Middle frontal gyrus (tissue), 1 donor: Measurements from ENCODE around the gene PRKG1.
"Not testable (repeated sequence)": the region's sequence is repeated elsewhere in the genome, so short reads cannot be mapped to it uniquely, and the experiment has no call there.

Experiments
- DNase-seq: peaks from one replicate; pipeline ENCODE4 v3.0.0-alpha.2; 2015; ENCODE audit warnings: low spot score; ENCODE audit errors: extremely low spot score

The PRKG1 gene

DNA sequence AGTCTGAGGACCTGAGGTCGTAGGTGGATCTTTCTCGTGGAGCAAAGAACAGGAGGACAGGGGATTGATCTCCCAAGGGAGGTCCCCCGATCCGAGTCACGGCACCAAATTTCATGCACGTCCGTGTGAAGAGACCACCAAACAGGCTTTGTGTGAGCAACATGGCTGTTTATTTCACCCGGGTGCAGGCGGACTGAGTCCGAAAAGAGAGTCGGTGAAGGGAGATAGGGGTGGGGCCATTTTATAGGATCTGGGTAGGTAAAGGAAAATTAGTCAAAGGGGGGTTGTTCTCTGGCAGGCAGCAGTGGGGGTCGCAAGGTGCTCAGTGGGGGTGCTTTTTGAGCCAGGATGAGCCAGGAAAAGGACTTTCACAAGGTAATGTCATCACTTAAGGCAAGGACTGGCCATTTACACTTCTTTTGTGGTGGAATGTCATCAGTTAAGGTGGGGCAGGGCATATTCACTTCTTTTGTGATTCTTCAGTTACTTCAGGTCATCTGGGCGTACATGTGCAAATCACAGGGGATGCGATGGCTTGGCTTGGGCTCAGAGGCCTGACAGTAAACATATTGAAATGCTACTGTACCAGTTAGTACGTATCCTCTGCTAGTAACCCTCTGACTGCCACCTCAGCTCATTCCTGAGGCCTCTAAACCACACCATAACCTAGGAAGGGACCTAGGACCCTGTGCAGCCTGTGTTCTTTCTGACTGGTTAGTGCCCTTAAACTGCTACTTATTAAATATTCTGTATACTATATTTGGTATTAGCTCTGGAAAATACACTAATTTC, 964.9 kb downstream of the PRKG1 start:
- not testable (repeated sequence) for DNase-seq

DNA sequence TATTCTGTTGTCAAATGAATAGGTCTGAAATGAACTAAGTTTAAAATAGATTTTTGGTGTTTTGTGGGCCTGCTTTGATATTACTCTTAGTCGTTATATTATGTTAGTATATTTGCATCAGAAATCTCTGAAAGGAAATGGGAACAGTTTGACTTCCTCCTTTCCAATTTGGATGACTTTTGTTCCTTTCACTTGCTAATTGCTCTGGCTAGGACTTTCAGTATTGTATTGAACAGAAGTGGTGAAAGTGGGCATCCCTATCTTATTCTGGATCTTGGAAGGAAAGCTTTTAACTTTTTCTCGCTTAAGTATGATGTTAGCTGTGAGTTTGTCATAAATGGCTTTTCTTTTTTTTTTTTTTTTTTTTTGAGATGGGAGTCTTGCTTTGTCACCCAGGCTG, 966.2 kb downstream of the PRKG1 start:
- no peak for DNase-seq

DNA sequence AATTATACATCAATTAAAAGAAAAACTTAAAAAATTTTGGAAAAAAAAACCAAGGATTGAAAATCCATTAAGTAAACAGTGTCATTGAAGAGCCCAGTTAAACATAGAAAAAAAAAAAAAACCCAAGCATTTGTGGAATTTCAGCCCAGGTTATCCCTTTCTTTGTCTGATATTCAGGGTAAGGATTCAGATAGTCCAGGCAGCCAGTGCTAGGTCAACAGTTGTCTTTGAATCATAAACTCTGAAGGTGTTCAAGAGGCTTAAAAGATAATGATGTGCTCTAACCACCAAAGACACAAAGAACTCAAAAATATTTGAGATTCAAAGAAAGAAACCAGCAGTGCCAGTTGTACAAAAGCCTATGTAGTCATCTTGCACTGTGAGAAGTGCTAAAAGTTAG, 969.5 kb downstream of the PRKG1 start:
- DNase-seq, result no peak

DNA sequence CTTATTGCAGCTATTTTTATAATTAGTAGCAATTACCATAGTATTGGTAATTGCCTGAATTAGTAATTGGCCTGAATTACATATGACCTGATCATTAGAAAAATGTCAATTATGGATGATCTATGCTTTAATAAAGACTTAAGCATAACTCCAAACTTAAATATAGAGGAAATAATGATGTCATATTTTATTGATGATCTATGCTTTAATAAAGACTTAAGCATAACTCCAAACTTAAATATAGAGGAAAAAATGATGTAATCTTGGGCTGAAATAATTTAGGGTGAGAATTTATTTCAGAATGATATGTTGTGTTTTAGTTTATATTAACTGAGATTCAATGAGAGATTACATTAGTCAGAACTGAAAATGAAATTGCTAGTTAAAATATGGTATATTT, 973.8 kb downstream of the PRKG1 start:
- no peak for DNase-seq

DNA sequence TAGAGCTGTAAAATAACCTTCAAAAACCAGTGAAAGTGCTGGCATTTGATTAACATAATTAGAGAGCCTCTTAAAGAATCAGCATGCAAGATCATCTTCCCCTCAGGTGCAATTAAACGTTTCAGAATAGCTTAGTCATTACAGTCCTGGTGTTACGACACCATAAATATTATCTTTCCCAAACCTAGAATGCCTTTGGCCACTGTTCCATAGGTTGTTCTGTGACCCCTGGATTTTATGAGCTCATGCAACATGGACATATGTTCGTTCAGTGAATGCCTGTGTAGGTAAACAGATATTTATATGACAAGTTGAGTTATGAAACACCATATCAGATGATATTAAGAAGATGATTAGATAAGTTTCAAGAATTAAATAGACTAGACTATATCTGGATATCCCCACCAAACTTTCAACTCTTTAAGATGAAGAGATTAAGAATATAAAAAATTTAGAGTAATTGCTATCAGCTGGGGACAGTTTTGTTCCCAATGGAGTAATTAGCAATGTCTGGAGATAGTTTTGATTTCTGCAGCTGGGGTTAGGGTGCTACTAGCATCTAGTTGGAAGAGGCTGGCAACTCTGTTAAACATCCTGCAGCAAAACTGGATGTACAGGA, 976.3 kb downstream of the PRKG1 start:
- DNase-seq, result no peak

DNA sequence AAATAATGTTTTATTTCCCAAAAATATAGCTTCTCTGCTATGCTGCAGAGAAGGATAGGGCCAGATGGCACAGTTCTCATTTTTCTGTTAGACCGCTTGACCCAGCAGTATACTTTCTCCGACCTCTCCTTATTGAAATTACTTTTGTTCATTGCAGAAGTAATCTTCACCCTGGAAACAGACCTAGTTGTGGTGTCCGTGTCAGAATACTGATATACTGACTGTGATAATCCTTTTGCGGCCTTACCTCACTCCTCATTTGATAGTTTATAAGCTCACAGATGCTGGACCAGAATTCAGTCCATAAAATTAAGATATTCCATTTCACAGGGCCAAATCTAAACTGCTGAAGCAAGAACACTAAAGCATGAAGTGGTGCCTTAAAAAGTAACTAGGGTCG, 979.2 kb downstream of the PRKG1 start:
- no peak for DNase-seq

DNA sequence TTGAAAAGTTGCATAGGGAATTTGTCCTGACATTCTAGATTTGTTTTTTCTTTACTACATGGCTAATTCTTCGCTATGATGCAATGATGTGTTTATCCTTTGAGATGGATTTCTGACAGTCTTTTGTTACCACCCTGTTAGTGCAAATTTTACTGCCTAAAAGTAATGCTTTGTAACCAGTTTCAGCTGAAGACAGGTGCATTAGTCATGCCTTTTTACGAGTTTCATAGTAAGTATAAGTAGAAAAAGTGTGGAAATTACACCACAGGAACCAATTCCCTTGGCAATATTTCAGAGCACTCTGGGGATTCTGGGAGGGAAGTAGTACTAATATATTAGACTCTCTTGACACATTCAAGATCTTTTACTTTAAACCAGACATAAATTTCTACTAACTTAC, 982.0 kb downstream of the PRKG1 start:
- no peak for DNase-seq

DNA sequence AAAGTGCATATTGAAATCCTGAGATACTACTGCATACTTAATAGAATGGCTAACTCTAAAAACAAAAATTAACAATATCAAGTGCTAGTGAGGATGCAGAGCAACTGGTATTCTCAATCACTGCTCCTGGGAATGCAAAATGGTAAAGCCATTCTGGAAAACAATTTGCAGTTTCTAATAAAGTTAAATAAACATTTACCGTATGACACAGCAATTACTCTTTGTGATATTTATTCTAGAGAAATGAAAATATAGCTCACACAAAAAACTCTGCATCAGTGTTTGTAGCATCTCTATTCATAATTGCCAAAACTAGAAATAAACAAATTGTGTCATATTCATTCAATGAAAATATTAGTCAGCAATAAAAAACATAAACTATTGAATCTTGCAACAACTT, 984.8 kb downstream of the PRKG1 start:
- DNase-seq, result no peak

DNA sequence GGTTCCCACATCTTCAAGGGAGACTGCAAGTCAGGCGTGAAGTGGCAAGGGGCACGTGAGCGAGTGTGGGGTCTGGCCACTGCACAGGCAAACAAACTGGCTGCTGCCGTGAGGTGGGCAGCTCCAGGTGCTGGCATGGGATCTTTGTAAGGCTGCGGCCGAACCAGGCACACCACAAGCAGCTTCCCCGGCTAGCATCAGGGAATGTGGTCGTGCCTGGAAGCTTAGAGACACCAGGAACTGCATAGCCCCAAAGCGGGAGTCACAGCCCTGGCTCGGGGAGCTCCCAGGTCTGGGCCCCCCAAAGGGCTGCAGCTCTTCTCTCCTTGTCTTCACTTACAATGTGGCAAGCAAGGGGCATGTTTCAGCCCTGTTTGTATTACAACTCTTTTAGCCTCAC, 988.9 kb downstream of the PRKG1 start:
- no peak for DNase-seq

DNA sequence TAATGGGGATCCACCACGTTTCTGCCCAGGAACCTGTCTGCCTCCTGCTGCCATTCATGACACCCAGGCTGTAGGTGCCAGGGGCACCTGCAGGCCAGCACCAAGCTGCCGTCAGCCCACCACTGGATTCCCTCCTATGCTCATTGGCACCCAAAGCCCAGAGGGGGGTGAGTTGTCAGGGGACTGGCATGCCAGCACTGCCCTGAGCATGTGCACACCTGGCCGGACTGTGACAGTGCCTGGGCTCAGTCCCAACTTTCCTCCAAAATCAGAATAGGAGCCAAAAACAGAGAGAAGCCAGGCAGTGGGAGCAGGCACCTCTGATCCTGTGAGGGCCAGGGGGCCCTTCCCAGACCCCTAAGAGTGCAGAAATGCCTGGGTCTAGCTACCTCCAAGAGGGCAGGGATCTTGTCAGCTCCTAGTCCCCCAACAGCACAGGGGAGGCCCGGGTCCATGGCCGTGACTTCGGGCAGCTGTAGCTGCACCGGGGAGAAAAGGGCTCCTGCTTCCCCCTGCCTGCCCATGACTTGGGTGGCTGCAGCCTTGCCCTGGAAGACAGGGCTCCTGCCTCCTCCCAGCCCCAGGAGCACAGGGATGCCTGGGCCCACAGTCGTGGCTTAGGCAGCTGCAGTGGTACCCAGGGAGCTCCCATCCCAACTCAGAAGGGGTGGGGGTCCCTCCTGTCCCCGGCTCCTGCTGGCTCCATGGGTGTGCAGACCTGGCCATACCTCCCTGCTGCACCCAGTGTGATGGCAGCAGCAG, 990.0 kb downstream of the PRKG1 start:
- no peak for DNase-seq

DNA sequence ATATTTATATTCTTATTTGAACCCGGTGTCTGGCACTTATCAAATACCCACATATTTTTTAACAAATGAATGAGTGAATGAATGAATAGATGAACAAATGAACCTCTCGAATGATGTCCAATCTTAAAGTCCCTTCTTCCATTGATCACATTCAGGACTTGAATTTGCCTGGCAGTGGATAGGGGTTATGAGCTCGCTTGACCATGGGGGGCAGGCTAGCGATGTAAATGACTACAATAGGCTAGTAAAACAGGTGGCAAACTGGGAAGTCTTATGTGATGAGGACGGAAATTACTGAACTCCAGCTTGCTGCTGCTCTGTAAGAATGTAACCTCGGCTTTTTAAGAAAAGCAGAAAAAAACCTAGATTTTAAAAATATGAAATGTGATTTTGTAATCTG, 992.1 kb downstream of the PRKG1 start:
- DNase-seq, result no peak

DNA sequence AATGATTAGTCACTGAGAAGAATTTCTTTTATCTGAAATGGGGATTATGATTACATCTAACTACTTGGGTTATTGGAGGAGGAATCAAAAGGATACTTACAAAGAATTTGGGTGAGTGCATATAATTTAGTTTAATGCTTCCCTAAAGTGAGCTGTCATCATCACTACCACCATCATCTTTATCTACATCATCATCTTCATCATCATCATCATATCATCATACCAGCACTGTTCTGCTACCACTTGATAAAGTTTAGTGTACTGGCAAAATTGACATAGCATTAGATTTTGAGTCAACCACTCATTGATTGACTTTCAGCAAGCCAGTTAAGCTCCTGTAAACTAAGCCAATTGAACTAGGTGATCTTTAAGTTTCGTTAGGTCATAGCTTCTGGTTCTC, 994.2 kb downstream of the PRKG1 start:
- DNase-seq, result no peak

DNA sequence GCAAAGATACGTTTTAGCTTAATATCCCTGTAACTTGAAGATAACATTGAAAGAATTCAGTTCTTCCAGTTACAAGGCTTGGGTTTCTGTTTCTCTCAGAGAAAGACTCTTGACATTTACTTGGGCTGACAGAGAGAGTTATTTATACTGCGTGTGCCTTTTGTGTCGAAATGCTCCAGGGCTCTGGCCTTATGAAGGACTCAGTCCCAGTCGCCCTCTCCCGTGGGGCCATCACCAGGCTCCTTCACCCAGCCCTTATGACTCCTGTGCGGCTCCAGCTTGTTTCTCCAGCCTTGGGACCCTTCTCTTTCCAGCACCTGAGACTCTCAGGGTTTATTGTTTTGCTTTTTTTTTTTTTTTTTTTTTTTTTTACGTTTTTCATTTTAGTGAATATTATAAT, 997.5 kb downstream of the PRKG1 start:
- DNase-seq, result no peak

DNA sequence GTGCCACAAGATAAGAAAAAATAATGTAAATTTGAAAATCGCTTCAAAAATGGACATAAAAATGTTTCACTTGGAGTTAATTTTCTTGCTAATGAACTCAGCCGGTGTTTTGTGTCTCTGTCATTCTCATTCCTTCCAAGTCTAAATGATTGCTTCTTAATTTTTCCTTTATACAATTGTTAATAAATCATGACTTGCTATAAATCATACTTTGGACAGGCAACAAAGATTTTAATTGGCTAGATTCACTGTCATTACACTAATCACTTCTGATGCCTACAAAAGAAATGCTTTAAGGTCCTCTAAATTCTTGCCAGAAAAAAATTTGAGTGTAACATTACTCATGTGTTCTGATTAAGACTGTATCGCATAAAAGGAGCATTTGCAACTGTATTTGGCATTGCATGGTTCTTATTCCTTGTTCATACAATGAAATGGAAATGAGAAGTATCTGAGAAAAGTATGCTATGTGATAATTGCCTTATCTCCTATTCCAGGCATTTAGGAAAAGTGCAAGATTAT, 1000.3 kb downstream of the PRKG1 start:
- no peak for DNase-seq

DNA sequence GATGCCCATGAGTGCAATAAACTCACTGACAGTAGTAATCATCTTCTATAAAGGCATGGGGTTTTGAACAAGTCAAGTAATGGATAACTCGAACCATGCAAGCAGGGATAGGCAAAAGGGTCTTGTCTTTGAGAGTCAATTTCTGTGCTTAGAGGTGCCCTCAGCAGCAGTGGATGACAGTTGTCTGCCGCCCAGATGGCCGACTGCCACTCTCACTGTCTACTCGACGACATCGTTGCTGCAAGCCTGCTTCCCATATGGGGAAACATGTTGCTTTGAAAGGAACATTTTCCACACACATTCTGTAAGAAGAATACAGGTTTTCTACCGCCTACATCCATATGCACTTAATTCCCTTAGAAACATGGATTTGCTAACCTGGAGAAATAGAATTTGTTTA, 1003.5 kb downstream of the PRKG1 start:
- DNase-seq, result no peak

DNA sequence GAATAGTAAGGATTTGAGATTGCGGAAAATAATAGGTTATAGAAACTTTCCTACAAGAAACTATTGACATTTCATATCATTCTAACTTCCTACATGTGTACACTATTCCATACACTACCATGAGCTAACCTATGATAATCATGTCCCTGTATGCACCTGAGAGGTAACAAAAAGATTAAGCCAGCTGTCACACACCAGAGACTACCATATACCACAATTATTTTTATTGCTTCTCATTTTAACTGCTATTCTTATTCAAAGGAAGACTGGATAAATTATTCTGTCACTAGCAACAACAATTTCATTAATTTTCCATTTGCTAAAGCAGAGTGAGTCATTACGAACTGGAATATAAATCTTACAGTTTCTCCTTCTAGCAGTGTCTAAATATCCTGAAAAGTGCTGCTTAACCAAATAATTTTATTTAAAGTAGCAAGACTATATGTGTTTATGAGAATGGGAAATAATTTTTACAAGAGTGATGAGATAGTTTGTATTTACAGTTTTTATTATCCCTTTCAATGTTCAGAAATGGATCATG, 1004.2 kb downstream of the PRKG1 start:
- DNase-seq, result no peak

DNA sequence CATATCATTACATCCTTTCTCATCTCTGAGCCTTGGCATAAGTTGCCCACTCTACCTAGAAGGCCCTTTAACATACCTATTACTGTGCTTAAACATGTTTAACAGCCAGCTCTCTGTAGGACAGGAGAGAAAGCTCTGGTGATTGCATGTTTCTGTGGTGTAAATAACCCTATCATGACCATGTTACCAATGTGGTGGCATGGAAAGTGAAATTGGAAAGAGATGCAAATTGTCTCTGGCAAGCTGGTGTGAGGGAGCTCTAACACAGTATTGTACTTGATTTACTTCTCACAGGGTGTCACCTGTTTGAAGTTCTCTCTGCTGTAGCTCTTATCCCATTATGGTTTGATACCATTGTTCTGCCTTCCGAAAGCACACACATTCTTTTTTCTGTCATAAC, 1008.0 kb downstream of the PRKG1 start:
- no peak for DNase-seq

DNA sequence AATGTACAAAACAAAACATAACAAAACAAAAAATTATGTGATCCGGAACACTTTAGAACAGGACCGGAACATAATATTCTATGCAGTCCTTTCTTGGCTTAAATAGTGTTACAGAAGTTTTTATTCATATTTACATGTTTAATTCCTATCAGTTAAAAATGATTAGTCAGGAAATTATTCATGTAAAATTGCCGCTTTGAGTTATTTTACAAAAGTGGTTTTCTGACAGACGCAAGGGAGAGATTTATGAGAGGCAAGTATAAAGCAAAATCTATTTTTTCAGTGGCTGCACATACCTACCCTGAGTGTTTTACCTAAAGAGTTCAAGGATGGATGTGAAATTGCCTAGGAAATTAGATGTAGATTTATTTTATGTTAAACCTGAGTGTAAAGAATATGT, 1009.1 kb downstream of the PRKG1 start:
- DNase-seq, result no peak

DNA sequence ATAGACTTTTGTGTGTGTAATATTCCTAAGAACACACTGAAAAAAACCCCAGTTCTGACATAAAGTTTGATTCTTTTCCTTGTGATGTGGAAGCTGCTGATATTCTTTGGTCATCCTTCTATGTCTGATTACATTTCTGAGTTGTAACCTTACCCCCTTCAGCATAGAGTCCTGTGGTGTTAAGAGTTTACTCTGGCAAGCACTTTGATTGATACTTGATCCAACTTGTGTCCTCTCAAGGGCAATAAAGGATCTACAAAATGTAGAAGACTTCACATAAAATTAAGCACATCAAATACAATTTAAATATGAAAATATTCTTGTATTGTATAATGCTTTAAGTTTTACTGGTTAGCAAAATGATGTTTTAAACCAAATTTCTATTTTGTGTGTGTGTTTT, 1018.1 kb downstream of the PRKG1 start:
- no peak for DNase-seq

DNA sequence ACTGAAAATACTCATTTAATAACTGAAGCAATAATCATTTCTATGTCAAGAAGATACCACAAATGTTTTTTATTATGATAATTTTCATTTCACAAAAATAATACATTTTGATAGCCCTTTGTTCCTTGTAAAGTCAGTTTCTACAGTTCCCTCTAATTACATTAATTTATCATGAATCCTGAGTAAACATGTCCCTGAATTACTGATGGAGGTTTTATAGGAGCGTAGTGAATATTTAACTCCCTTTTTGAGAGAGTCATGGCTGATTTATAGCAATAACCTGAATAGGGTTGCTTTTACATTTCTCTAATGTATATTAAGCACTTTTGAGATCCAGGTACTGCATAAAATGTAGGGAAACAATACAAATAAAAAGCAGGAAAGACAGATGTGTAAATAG, 1023.8 kb downstream of the PRKG1 start:
- no peak for DNase-seq

DNA sequence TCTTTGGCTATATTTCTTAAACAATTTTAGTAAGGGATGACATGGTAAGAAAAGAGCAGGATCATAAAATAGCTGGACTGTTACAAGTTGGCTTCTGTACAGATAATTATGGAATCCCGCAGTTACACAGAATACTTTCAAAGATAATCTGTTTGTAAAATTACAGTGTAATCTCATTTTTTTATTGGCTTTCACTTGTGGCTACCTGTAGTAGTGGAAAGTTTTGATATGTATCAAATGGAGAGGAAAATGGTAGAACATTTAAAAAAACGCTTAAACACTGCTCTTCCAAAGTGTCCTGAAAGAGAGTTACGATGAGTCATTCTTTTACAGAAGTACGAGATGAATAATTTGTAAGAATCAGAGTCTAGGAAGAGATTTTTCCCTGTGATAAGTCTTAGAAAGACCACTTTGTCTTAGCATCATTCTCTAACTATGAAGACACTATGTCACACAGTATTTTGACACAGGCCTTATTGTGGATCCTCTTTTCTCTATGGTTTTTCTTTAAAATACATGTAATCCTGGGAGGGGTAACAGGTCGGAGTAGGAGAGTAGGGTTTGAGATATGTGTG, 1024.8 kb downstream of the PRKG1 start:
- no peak for DNase-seq
